K562 (cell line): ENCODE results near the gene COPS6. TPM values are rescaled to one million over a fixed set of nuclear protein-coding genes. Genes with fewer than 3 reads are reported as not detected.
A peak's percentile ranks its signal among the peaks of the same experiment; 100 is the strongest.

Source experiments
- BRD9 ChIP-seq: fragments of 450-650 bp; IDR thresholded peaks from 2 replicates; pipeline ENCODE4 v1.6.1; 2018; ENCODE audit warnings: low read depth; ENCODE audit not compliant: partially characterized antibody
- DPF2 ChIP-seq: fragments of 450-650 bp; IDR thresholded peaks from 2 replicates; pipeline ENCODE4 v1.6.1; 2016
- MAFG ChIP-seq: fragments of 450-650 bp; conservative IDR thresholded peaks from 2 replicates; pipeline ENCODE4 v1.6.1; 2016; ENCODE audit warnings: missing genetic modification characterization, missing compliant biosample characterization
- NFYB ChIP-seq: IDR thresholded peaks from 2 replicates; pipeline ENCODE4 v1.6.1; 2011; ENCODE audit warnings: mild to moderate bottlenecking, moderate library complexity; ENCODE audit not compliant: insufficient read length; ENCODE audit errors: extremely low read depth
- PYGO2 ChIP-seq: fragments of 450-650 bp; IDR thresholded peaks from 2 replicates; pipeline ENCODE4 v1.6.1; 2016; ENCODE audit warnings: mild to moderate bottlenecking, missing genetic modification characterization, moderate library complexity, missing compliant biosample characterization
- RBFOX2 ChIP-seq: fragments of 200-400 bp; formaldehyde crosslinking; IDR thresholded peaks from 2 replicates; pipeline ENCODE4 v1.6.1; 2017; ENCODE audit warnings: low read depth, mild to moderate bottlenecking, low read length, moderate library complexity
- RBM25 ChIP-seq: fragments of 200-400 bp; formaldehyde crosslinking; IDR thresholded peaks from 2 replicates; pipeline ENCODE4 v1.6.1; 2018; ENCODE audit warnings: low read length, low read depth, moderate library complexity; ENCODE audit not compliant: severe bottlenecking
- RFX1 ChIP-seq: fragments of 450-650 bp; IDR thresholded peaks from 2 replicates; pipeline ENCODE4 v1.6.1; 2016; ENCODE audit warnings: mild to moderate bottlenecking, moderate library complexity
- RNF219 ChIP-seq: fragments of 250-450 bp; sonication (Bioruptor Pico); IDR thresholded peaks from 2 replicates; pipeline ENCODE4 v1.5.0; 2022; ENCODE audit warnings: mild to moderate bottlenecking
- SMARCB1 ChIP-seq: IDR thresholded peaks from 2 replicates; pipeline ENCODE4 v1.6.1; 2011; ENCODE audit warnings: improper control_type of control experiment, low read depth; ENCODE audit not compliant: insufficient read length
- SMC3 ChIP-seq: conservative IDR thresholded peaks from 2 replicates; pipeline ENCODE4 v1.6.1; 2011; ENCODE audit warnings: low read depth, low read length, improper control_type of control experiment; ENCODE audit not compliant: insufficient read depth
- STAT5B ChIP-seq: fragments of 250-450 bp; sonication (Bioruptor Pico); IDR thresholded peaks from 2 replicates; pipeline ENCODE4 v1.8.0; 2021; ENCODE audit warnings: mild to moderate bottlenecking, inconsistent platforms
- ZFP1 ChIP-seq: fragments of 450-650 bp; formaldehyde crosslinking; IDR thresholded peaks from 2 replicates; pipeline ENCODE4 v1.4.0; 2020; ENCODE audit warnings: mild to moderate bottlenecking, mixed read lengths
- ZNF644 ChIP-seq: fragments of 200-800 bp; sonication (Bioruptor generic); IDR thresholded peaks from 2 replicates; pipeline ENCODE4 v1.6.1; 2016; ENCODE audit warnings: low read depth, missing genetic modification characterization, missing compliant biosample characterization
- ZNF76 ChIP-seq: fragments of 250-450 bp; sonication (Bioruptor Pico); IDR thresholded peaks from 2 replicates; pipeline ENCODE4 v1.4.0; 2020; ENCODE audit warnings: mild to moderate bottlenecking, moderate library complexity, borderline replicate concordance
- ZNF785 ChIP-seq: fragments of 250-450 bp; sonication (Bioruptor Pico); IDR thresholded peaks from 2 replicates; pipeline ENCODE4 v1.4.0; 2020; ENCODE audit warnings: mild to moderate bottlenecking
- polyA plus RNA-seq, 8 experiments: library from polyadenylated mRNA; depleted of rRNA in 4 of 8; stranded (reverse) in 5 of 8; unstranded in 3 of 8; fragments of >200 nt; fragmentation: Nextera tagmentation in 2 of 8; fragmentation: Illumina TruSeq in 1 of 8; extraction: Ambion mirVana in 2 of 8; extraction: Trizol in 1 of 8; gene quantifications; 2 replicates each; pipeline versions ENCODE4 v1.2.1 to v1.2.3, GENCODE V29; 2011 to 2014; ENCODE audit warnings: inconsistent platforms in 1 of 8, missing spikeins in 1 of 8
- total RNA-seq, 7 experiments: library from RNA; depleted of rRNA in 6 of 7; stranded (reverse); fragments of >200 nt in 6 of 7; fragmentation: Illumina TruSeq in 2 of 7; extraction: Trizol in 2 of 7; gene quantifications; 2 replicates each; pipeline versions ENCODE4 v1.2.1 to v1.2.3, GENCODE V29; 2011 to 2021; ENCODE audit warnings: low replicate concordance in 1 of 7
- TF ChIP-seq, protein P1 (sequence below): fragments of 450-650 bp; formaldehyde crosslinking; IDR thresholded peaks from 2 replicates; pipeline ENCODE4 v1.4.0; 2022; ENCODE audit warnings: mild to moderate bottlenecking, moderate library complexity

Gene COPS6
- total and polyA plus RNA-seq, 9 of the 15 experiments (the other 6 are each of a cell fraction or from before 2014, with no cell fraction given), result 63.0 to 331 (median 168) TPM

DNA sequence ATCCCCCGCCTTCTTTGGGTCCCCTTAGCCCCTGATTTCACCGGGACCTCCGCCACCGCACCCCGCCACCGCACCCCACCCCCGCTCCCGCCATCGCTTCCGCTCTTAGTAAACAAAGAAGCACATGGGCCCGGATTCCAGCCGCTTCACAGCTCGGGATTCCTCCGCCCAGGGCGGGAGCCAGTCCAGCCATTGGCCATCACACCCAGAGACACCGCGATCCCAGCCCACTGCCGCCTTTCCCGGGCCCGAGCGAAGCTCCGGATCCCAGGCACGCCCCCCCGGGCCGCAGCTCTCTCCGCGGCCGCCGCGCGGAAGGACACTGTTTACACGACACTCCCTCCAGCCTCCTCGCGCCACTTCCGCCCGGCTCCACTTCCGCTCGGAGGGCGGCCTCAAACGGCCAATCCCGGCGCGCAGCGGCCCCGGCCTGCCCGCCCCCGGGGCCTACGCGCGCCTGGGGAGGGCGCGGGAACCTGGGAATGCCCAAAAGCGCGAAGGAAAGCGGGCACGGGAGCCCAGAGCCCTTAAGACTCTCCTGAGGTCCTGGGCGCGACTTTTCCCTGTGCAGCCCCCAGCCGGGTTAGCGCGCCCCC lies 11.7 kb downstream of the COPS6 start (continued):
- TF ChIP-seq RBFOX2, result peak; percentile 96; the same call in 1 of the 2 replicates
- TF ChIP-seq ZNF785 (CRISPR knock-in tag), result no peak
- TF ChIP-seq MAFG (tag), result no peak
- TF ChIP-seq SMARCB1, result no peak
- peak; percentile 3 for TF ChIP-seq BRD9
- no peak for TF ChIP-seq SMC3
- peak; percentile 97 for TF ChIP-seq RBM25
- TF ChIP-seq RFX1, result no peak
- TF ChIP-seq ZNF76, result no peak
- no peak; the same call in 1 of the 2 replicates for TF ChIP-seq DPF2
- TF ChIP-seq RNF219 (CRISPR knock-in tag), result no peak
- peak; percentile 36; the same call in 1 of the 2 replicates for TF ChIP-seq PYGO2 (tag)
- TF ChIP-seq STAT5B (CRISPR knock-in tag), result no peak
- TF ChIP-seq, protein P1, sequence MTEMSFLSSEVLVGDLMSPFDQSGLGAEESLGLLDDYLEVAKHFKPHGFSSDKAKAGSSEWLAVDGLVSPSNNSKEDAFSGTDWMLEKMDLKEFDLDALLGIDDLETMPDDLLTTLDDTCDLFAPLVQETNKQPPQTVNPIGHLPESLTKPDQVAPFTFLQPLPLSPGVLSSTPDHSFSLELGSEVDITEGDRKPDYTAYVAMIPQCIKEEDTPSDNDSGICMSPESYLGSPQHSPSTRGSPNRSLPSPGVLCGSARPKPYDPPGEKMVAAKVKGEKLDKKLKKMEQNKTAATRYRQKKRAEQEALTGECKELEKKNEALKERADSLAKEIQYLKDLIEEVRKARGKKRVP, result 0 out of 2 replicates have a peak, but pooled peaks have one; percentile 25
- no peak for TF ChIP-seq ZNF644 (tag)
- TF ChIP-seq NFYB, result peak; percentile 59
- no peak for TF ChIP-seq ZFP1 (CRISPR knock-in tag)
